GM21619 (cell line): ENCODE data around the gene CFAP20DC.
A peak's percentile ranks its signal among the peaks of the same experiment; 100 is the strongest.
"Not testable (repeated sequence)": the region's sequence is repeated elsewhere in the genome, so short reads cannot be mapped to it uniquely, and the experiment has no call there.

Source experiments
- ATAC-seq: cut with Tn5 transposase; IDR thresholded peaks from one replicate; pipeline ENCODE4 v1.9.1; 2021; ENCODE audit not compliant: unreplicated experiment

CFAP20DC gene

DNA sequence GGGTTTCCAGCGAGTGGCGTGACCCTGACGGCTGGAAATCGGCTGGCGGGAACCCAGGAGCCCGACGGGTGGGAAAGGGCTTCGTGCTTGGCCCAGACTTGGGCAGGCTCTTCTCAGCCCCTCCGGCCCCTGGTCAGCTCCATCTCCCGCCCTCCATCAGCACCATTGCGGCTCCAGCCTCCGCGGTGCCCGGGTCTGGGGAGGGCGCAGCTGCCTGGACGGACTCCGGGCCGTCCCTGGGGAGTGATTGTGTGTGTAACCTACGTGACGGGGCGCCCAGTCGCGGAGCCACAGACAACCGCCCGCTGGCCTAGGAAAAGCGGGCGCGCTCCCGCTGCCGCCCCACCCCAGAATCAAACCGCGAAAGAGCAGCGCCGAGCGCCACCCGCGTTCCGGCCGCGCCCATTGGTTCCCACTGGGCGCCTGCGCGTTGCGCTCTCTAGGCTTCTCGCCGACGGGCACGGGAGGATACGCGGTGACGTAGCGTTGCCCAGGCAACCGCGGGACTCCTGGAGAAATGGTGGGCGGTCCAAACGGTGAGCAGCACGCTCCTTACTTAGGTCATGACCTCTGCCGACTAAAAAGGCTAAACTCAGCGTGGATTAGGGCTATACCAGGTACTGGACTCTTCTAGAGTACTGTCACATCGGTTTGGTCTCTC lies at the start of gene CFAP20DC:
TSS of gene CFAP20DC (minus strand) at position 355 of the 661 bp plus-strand sequence. CDS start 394 bp downstream, outside the sequence.
- peak; percentile 98 for ATAC-seq

DNA sequence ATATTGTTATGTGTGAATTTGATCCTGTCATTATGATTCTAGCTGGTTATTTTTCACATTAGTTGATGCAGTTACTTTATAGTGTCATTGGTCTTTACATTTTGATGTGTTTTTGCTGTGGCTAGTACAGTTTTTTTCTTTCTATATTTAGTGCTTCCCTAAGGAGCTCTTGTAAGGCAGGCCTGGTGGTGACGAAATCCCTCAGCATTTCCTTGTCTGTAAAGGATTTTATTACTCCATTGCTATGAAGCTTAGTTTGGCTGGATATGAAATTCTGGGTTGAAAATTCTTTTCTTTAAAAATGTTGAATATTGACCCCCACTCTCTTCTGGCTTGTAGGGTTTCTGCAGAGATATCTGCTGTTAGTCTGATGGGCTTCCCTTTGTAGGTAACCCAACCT lies 48.7 kb upstream of the CFAP20DC start:
- not testable (repeated sequence) for ATAC-seq

DNA sequence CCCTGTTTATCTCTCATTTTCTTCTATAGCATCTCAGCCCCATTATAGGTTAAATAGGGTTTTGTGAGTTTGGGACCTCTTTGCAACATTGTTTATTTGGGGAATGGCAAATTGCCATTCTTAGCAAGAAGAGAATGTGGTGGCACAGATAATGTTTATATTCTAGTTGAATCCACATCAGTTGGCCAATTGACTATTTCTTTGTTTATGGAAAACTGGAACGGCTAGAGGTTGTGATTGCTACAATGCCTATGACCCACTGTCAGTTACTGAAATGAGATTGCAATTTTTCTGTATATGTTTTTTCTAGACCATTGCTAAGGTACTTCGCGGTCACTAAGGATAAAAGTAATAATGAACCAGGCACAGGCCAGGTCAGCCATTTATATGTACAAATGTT lies 44.6 kb upstream of the CFAP20DC start:
- no peak for ATAC-seq

DNA sequence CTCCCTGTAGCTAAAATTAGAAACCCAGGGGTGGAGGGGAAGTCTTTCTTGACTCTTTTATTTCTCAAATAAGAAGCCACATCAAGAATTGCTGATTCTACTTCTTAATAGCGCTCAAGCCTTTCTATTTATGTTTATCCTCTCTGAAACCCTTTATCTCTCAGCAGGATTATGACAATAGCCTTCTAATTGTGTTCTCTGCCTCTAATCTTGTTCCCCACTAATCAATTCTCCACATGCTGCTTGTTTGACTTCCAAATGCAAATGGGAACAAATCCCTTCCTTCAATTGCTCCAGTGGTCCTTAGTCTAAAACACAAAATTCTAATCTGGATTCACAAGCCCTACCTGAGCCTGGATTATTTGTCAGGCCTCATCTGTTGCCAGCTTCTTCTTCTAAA lies 43.7 kb upstream of the CFAP20DC start:
- ATAC-seq, result no peak

DNA sequence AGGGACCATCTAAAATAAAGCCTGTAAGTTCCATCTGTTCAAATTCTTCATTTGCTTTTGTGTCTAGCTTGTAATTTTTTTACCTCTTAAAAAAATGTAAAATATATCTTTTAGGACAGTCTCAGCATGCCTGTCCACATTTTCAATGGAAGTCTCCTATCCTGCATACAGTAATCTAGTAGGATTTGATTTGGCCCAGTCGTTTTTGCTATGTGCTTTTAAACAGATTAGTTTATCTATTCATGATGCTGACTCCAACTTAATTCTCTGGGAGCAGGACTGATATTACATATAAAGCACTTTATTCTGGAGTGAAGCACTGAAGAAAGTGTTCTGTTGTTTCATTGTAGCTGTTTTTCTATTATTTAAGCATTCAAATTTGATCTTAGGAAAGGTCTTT lies 38.9 kb upstream of the CFAP20DC start:
- ATAC-seq, result no peak

DNA sequence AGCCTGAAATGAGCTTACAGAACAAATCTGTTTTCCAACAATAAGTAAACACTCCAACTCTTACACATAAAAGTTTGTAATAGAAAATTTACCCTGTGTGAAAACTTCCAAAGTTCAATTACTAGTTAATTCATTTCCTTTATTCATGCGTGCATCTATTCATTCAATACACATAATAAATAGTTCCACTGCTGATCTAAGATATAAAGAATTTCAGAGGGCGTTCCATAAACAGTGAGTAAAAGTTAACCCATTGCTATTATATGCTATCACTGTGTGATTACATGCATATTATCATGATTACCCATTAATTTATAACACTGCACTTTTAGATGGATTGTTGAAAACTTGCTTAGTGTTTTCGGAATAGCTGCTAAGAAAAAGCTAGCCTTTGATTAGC lies 36.2 kb upstream of the CFAP20DC start:
- ATAC-seq, result no peak

DNA sequence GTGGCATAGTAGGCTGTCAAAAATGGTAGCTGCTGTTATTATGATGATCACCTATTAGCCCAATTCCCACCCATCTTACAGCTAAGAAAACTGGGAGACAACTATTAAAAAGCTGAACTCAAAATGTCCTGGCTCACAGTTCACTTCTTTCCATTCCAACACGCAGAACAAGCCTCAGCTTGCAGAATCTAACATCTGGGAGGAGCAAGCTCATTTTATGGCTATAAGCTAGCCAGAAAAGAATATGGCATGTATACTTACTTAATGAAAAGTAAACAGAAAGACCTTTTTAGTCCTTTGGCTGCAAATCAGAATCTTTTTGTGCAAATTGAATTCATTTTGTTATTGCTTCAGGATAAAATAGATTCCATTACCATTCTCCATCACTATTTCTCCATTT lies 34.8 kb upstream of the CFAP20DC start:
- ATAC-seq, result no peak

DNA sequence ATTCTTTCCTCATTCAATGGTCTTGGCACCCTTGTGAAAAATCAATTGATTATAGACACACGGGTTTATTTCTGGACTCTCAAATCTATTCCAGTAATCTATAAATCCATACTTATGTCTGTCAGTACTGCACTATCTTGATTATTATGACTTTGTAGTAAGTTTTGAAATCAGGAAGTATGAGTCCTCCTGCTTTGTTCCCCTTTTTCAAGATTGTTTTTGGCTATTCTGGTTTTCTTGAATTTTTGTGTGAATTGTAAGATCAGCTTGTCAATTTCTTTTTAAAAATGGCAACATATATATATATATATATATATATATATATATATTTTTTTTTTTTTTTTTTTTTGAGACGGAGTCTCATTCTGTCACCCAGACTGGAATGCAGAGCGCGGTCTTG lies 32.3 kb upstream of the CFAP20DC start:
- no peak for ATAC-seq

DNA sequence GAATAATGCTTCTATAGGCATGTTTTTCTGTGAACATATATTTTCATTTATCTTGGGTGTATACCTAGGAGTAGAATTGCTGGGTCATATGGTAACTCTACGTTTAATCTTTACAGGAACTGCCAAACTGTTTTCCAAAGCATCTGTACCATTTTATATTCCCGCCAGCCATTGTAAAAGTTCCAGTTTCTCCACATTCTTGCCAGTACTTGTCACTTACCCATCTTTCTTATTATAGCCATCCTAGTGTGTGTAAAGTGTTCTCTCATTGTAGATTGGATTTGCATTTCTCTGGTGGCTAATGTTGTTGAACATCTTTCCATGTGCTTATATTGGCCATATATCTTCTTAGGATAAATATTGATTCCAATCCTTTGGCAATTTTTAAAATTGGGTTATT lies 31.2 kb upstream of the CFAP20DC start:
- ATAC-seq, result no peak

DNA sequence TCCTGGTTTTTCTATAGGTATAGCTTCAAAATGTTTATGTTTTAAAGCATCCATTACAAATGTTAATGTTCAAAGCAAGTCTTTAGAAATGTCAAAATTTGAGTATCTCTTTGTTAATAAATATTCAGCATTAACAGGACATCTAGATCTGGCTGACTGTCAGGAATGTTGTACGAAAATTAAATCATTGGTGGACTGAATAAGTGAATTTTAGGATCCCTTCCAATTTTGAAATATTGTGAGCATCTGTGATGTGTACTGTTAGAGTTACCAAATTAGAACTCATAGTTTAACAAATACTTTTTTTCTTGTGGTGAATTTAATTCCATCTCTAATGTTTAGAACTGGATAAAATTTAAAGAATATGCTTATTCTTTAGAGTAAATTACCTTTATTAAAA lies 30.1 kb upstream of the CFAP20DC start:
- no peak for ATAC-seq

DNA sequence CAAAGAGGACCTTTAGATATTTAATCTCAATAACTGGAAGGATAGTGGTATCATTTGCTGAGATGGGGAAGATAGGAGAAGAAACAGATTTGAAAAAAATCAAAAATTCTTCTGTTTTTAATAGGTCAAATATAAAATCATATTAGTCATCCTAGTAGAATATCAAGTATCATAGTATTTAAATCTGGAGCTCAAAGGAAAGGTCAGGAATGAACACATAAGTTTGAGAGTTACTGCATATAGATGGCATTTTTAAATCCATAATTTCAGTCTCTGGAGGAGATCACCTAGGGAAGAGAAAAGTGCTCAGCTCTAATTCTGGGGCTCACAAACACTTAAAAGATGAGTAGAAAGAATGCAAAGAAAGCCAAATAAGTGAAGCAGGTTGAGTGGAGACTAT lies 24.9 kb upstream of the CFAP20DC start:
- ATAC-seq, result no peak

DNA sequence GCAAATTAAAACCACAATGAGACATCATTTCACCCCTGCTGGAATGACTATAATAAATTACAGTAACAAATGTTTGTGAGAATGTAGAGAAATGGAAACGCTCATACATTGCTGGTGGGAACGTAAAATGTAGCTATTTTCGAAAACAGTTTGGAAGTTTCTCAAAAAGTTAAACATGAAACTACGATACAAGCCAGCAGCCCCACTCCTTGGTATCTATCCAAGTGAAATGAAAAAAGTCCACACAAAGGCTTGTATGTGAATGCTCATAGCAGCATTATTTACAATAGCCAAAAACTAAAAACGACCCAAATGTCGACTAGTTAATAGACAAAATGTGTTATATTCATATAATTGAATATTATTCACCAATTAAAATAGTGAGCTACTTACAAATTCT lies 22.9 kb upstream of the CFAP20DC start:
- ATAC-seq, result no peak

DNA sequence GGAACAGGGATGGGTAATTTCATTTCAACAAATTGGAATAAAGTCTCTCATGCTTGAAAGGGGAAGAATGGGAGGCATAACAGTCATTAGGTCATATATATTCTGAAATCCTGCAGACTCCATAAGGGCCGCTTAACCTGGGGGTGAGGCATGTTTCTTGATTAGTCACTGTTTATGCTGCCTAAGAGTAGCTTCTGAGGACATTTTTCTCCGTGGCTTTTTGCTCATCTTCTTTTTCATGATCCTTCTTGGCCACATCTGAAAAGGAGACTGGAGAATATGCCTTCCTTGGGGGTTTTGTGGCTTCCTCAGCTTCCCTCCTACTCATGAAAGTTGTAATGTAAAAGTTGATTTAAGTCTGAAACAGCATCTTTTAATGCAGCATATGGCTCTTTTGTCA lies 20.0 kb upstream of the CFAP20DC start:
- no peak for ATAC-seq

DNA sequence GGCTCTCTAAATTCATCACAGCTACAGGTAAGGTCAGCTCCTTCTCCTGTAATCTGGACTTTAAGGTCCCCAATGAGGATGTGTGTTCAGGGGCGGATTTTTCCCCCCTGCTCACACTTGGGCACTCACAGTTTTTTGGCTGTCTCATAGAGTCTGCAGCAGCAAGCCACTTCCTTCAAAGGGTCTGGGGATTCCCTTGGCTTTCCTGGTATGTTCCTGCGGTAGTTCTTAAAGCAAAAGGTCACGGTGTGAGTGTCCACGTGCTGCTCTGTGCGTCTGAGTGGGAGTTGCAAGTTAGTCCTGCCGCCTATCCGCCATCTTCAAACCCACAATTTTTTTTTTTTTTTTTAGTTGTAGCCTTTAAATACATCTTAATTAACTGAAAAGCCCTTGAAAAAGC lies 15.4 kb upstream of the CFAP20DC start:
- no peak for ATAC-seq

DNA sequence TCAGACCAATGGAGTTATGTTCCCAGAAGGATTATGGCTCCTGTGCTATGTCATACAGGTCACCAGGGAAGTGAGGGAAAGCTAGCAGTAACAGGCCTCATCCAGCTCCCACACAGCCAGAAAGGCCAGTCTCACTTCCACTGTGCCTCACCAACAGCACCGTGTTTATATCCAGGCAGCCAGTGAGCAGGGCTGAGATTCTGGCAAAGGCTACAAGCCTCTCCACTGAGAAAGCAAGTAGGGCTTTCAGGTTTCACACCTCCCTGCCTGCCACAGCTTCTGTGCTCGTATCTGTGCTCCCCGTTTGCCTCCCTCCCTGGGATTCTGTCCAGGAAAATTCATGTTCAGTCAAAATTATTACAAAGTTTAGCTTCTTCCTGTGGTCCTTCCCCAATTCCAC lies 14.9 kb upstream of the CFAP20DC start:
- no peak for ATAC-seq

DNA sequence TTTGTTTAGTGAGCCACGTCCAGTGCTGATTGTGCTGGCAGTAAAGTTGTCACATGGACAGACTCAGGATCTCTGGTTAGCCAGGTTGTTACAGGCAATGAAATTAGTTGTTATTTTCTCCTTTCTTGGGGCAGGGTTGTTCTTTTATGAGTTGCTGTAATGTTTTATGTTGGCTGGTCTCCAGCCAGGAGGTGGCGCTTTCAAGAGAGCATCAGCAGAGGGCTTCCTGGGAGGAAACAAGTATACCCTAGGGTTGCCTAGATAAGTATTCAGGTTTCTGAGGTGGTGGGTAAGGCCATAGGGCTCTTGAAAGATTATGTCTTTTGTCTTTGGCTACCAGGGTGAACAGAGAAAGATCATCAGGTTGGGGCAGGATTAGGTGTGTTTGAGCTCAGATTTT lies 14.5 kb upstream of the CFAP20DC start:
- ATAC-seq, result no peak

DNA sequence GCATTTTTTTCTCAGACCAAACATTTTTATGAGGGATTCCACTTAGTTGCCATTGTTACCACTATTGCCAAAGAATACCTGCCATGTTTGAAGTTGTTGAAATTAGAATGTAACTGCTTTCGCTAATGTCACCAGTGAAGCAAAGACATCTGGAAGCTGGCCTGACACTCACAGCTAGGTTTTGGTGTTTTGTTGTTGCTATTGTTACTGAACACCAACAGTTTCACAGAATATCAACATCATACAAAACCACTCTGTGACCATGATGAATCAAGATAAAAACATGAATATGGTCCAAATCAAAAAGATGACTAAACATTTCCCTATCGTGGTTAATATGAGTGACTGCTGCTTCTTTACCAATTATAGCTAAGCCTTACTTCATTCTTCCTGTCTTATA lies 6.9 kb upstream of the CFAP20DC start:
- no peak for ATAC-seq

DNA sequence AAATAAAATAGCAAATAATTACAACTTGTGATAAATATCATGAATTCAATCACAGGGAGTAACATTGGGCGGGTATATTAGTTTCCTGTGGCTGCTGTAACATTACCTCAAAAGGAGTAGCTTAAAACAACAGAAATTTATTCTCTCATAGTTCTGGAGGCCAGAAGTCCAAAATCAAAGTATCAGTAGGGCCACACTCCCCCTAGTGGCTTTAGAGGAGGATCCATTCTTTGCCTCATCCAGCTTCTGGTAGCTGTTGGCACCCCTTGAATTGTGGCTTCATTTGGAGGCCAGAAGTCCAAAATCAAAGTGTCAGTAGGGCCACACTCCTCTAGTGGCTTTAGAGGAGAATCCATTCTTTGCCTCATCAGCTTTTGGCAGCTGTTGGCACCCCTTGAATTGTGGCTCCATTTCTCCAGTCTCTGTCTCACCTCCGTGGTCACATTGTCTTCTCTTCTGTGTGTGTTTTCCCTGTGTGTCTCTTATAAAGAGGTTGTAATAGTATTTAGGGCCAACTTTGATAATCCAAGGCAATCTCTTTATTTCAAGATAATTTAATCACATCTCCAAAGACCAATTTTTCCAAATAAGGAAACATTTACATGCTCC lies 3.1 kb upstream of the CFAP20DC start:
- no peak for ATAC-seq

DNA sequence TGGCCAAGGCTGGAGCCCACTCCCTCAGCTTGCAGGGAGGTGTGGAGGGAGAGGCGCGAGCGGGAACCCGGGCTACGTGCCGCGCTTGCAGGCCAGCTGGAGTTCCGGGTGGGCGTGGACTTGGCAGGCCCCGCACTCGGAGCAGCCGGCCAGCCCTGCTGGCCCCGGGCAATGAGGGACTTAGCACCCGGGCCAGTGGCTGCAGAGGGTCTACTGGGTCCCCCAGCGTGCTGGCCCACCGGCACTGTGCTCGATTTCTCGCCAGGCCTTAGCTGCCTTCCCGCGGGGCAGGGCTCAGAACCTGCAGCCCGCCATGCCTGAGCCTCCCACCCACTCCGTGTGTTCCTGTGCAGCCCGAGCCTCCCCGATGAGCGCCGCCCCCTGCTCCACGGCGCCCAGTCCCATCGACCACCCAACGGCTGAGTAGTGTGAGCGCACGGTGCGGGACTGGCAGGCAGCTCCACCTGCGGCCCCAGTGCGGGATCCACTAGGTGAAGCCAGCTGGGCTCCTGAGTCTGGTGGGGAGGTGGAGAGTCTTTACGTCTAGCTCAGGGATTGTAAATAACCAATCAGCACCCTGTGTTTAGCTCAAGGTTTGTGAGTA lies 1.1 kb upstream of the CFAP20DC start:
- not testable (repeated sequence) for ATAC-seq

DNA sequence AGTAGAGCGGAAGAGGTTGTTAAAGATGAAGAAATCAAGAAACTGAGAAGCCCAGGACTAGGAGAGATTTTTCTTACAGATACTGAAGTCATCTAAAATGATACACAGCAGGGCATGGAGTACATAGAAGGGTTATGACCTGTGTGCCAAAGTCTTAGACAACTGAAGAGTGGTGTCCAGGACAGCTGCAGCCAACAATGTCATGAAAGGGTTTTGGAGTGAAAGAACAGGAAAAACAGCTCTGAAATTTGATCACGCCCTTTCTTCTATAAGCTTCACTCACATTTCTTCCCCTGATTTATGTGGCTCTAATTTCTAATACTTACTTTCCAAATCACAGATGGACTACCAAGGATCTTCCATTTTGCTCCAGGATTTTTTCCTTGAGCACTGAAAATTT lies 3.0 kb downstream of the CFAP20DC start:
- ATAC-seq, result no peak

DNA sequence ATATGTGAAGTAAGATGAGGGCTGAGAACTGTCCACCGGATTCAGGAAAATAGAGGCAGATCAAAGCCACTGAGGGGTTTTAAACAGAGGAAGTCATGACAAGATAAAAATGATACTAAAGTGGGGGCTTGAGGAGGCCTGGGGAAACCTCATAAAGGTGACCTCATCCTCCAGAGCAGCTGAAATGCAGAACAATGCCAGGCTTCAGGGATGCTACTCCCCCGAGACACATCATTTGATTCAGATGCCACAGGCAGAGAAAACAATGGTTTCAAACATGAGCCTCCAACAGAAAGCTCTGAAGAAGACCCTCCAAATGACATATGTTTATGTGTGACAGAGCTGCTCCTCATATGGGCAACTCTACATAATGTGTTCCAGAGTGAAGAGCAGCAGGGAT lies 6.4 kb downstream of the CFAP20DC start:
- no peak for ATAC-seq

DNA sequence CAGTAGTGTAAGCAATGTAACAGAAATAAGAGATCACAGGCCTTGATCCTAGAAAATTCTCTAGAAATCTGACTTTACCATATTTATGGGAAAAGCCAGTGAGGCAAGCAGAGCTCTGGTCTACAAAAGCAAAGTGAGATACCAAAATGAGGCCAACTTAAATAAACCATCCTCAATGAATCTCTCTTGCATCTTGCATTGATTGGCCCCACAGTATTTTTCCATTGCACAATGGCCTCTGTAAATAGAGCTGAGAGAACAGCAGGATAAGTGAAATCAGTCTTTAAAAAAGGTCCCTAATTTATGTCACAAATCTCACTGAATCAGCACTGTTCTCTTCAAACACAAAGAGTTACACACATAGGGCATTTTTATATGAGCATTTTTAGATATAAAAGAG lies 8.9 kb downstream of the CFAP20DC start:
- ATAC-seq, result no peak

DNA sequence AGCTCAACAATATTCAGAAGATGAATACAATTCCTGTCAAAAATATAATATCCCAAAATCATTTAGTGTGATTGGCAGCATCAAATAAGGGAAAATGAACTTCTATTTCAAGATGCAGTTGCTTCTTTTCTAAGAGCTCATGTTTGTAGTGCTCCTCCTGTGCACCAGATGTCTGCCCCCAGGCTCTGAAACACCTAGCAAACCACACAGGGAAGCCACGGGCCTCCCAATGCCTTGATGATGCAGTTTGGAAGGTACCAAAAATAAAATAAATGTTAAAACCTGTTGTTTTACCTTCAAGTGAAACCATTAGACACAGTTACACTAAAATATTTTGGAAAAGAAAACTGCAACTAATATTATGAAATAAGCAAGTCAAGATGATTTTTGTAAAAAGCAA lies 22.2 kb downstream of the CFAP20DC start:
- no peak for ATAC-seq
